ENCODE measurements around the gene TIAM1. TPM values are rescaled to one million over a fixed set of nuclear protein-coding genes. Genes with fewer than 3 reads are reported as not detected.

TIAM1 gene
- total RNA-seq, 1 experiment from 2014 or later: 3.7 TPM

DNA sequence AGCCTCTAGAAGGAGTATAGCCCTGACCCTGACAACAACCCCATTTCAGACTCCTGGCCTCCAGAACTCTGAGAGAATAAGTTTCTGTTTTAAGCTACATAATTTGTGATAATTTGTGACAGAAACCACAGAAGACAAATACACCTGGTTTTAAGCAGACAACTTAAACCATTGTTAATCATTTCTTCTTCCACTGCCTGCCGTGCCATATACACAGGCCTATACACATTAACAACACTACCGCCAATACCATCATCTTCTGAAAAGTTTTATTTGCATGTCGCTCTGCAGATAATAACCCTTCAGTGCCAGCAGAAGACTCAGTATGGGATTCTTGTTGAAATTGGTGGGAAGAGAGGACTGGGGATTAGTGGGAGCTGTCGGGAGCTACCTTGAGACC lies 265.8 kb downstream of the TIAM1 start:
- BruUV-seq (replicated peaks): no TSS peak
- intact Hi-C loops (cut with micrococcal nuclease; ENCODE audit: unreplicated experiment) (no loop called here), in situ Hi-C loops (cut with HindIII; ENCODE audit: low pct_unique_long_range_greater_than_20kb, low sequenced_read_pairs) (no loop called here)
- POLR2A ChIA-PET: no interaction called here
- DNase-seq (ENCODE audit: low read depth, low spot score) (no peak), ATAC-seq (no peak)
- Histone ChIP-seq H3K27me3 (ENCODE audit: control insufficient read depth, insufficient read depth, low read length) (no peaks in the 10 kb centered on the region), H3K36me3 (ENCODE audit: control insufficient read depth, insufficient read depth, low read length) (no peaks in the 10 kb centered on the region), H3K9me3 (ENCODE audit: control insufficient read depth, insufficient read depth, low read depth, low read length) (no peaks in the 10 kb centered on the region), H3K4me1 (ENCODE audit: control insufficient read depth, insufficient read depth, low read length) (no peaks in the 10 kb centered on the region), H3K27ac (ENCODE audit: low read length) (no peak overlapping the region), H3K4me3 (ENCODE audit: low read depth in 2 of 2, low read length in 2 of 2) (no peak overlapping the region)
- no peak for TF ChIP-seq SIN3A (IDR thresholded peaks at IDR 0.05; ENCODE audit: borderline replicate concordance, insufficient read depth, low read depth, low read length)
- TF ChIP-seq POLR2AphosphoS5 (IDR thresholded peaks at IDR 0.05; ENCODE audit: low read depth, low read length): no peak
- TF ChIP-seq, protein P1, sequence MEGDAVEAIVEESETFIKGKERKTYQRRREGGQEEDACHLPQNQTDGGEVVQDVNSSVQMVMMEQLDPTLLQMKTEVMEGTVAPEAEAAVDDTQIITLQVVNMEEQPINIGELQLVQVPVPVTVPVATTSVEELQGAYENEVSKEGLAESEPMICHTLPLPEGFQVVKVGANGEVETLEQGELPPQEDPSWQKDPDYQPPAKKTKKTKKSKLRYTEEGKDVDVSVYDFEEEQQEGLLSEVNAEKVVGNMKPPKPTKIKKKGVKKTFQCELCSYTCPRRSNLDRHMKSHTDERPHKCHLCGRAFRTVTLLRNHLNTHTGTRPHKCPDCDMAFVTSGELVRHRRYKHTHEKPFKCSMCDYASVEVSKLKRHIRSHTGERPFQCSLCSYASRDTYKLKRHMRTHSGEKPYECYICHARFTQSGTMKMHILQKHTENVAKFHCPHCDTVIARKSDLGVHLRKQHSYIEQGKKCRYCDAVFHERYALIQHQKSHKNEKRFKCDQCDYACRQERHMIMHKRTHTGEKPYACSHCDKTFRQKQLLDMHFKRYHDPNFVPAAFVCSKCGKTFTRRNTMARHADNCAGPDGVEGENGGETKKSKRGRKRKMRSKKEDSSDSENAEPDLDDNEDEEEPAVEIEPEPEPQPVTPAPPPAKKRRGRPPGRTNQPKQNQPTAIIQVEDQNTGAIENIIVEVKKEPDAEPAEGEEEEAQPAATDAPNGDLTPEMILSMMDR (IDR thresholded peaks at IDR 0.05): no peak
- no peak for TF ChIP-seq TCF7L2 (IDR thresholded peaks at IDR 0.05; ENCODE audit: low read depth, low read length)
- TF ChIP-seq, protein P2, sequence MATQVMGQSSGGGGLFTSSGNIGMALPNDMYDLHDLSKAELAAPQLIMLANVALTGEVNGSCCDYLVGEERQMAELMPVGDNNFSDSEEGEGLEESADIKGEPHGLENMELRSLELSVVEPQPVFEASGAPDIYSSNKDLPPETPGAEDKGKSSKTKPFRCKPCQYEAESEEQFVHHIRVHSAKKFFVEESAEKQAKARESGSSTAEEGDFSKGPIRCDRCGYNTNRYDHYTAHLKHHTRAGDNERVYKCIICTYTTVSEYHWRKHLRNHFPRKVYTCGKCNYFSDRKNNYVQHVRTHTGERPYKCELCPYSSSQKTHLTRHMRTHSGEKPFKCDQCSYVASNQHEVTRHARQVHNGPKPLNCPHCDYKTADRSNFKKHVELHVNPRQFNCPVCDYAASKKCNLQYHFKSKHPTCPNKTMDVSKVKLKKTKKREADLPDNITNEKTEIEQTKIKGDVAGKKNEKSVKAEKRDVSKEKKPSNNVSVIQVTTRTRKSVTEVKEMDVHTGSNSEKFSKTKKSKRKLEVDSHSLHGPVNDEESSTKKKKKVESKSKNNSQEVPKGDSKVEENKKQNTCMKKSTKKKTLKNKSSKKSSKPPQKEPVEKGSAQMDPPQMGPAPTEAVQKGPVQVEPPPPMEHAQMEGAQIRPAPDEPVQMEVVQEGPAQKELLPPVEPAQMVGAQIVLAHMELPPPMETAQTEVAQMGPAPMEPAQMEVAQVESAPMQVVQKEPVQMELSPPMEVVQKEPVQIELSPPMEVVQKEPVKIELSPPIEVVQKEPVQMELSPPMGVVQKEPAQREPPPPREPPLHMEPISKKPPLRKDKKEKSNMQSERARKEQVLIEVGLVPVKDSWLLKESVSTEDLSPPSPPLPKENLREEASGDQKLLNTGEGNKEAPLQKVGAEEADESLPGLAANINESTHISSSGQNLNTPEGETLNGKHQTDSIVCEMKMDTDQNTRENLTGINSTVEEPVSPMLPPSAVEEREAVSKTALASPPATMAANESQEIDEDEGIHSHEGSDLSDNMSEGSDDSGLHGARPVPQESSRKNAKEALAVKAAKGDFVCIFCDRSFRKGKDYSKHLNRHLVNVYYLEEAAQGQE (IDR thresholded peaks at IDR 0.05; ENCODE audit: insufficient read depth in 1 of 2, low read depth in 2 of 2, low read length in 1 of 2): no peak
- CTCF ChIA-PET: no interaction called here

DNA sequence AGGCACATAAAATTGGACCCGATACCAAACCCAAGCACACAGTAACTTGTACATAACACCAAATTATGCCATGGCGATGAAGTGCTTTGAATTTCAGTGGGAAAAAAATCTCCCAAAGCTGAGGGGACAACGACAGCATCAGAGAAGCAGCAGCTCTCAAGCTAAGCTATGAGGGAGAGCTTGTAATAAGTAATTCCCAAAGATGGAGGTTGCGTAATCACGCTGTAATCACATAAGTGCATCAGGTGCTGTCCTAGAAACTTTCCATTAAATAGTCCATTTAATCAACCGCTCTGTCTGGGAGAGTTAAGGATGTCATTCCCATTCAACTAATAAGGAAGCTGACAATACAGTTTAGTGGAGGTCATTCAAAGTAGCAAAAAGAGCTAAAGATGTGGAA lies 268.2 kb downstream of the TIAM1 start:
- no TSS peak for BruUV-seq (replicated peaks)
- no peaks in the 10 kb centered on the region for H3K4me1 ChIP-seq (ENCODE audit: control insufficient read depth, insufficient read depth, low read length)
- DNase-seq (ENCODE audit: low read depth, low spot score) (no peak), ATAC-seq (no peak)
- TF ChIP-seq, protein P2 (IDR thresholded peaks at IDR 0.05; ENCODE audit: insufficient read depth in 1 of 2, low read depth in 2 of 2, low read length in 1 of 2): no peak
- TF ChIP-seq TCF7L2 (IDR thresholded peaks at IDR 0.05; ENCODE audit: low read depth, low read length) (no peak), SIN3A (IDR thresholded peaks at IDR 0.05; ENCODE audit: borderline replicate concordance, insufficient read depth, low read depth, low read length) (no peak), POLR2AphosphoS5 (IDR thresholded peaks at IDR 0.05; ENCODE audit: low read depth, low read length) (no peak)
- TF ChIP-seq, protein P1 (IDR thresholded peaks at IDR 0.05): no peak
- no peaks in the 10 kb centered on the region for H3K9me3 ChIP-seq (ENCODE audit: control insufficient read depth, insufficient read depth, low read depth, low read length)
- no peak overlapping the region for H3K4me3 ChIP-seq (ENCODE audit: low read depth in 2 of 2, low read length in 2 of 2)
- H3K36me3 ChIP-seq (ENCODE audit: control insufficient read depth, insufficient read depth, low read length): no peaks in the 10 kb centered on the region
- in situ Hi-C loops (cut with HindIII; ENCODE audit: low pct_unique_long_range_greater_than_20kb, low sequenced_read_pairs): no loop called here
- intact Hi-C loops (cut with micrococcal nuclease; ENCODE audit: unreplicated experiment): no loop called here
- H3K27me3 ChIP-seq (ENCODE audit: control insufficient read depth, insufficient read depth, low read length): no peaks in the 10 kb centered on the region
- ChIA-PET POLR2A (no interaction called here), CTCF (no interaction called here)
- H3K27ac ChIP-seq (ENCODE audit: low read length): no peak overlapping the region
